ENCODE measurements around the gene KPNA4.

DNA sequence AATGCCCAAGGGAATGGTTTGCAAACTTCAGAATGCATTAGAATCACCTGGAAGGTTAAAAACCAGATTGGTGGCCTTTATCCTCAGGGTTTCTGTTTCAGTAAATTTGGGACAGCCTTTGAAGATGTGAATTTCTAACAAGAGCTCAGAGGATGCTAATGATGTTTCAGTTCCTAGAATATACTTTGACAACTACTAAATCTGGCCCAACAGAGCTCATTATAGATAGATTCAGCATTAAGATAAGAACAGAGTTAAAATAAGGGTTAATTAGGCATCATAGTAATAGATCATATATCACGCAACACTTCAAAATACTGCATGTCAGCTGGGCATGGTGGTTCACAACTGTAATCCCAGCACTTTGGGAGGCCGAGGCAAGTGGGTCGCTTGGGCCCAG lies 9.3 kb upstream of the KPNA4 start:
- TF ChIP-seq OSR1 (CRISPR knock-in tag; IDR thresholded peaks at IDR 0.05) (no peak), ESRRG (CRISPR knock-in tag; IDR thresholded peaks at IDR 0.05) (no peak), CSDC2 (CRISPR knock-in tag; IDR thresholded peaks at IDR 0.05) (no peak), GLIS3 (CRISPR knock-in tag; IDR thresholded peaks at IDR 0.05) (no peak), POU6F1 (CRISPR knock-in tag; IDR thresholded peaks at IDR 0.05; ENCODE audit: borderline replicate concordance, low read depth) (no peak), PATZ1 (CRISPR knock-in tag; IDR thresholded peaks at IDR 0.05; ENCODE audit: borderline replicate concordance) (no peak)

Data from SK-N-SH treated with all-trans-retinoic acid at 6 μM for 48 hours (cell line).